Trophoblast cell (in vitro differentiated cells and primary cell): ENCODE measurements around the gene MCCC1.

Experiments used
- DNase-seq, 2 donors: peaks; one replicate each; pipeline ENCODE4 v3.0.0-alpha.2; 2016
- H2AFZ ChIP-seq: 2 replicates; pipeline ENCODE4 v1.6.1; 2013; ENCODE audit warnings: low read length, moderate library complexity, mild to moderate bottlenecking; ENCODE audit not compliant: insufficient read depth, poor library complexity
- H2AK5ac ChIP-seq: 2 replicates; pipeline ENCODE4 v1.6.1; 2013; ENCODE audit warnings: mild to moderate bottlenecking, low read length
- H2BK120ac ChIP-seq: 2 replicates; pipeline ENCODE4 v1.6.1; 2013; ENCODE audit warnings: low read length, mild to moderate bottlenecking, moderate library complexity; ENCODE audit not compliant: insufficient read depth, poor library complexity
- H2BK12ac ChIP-seq: 2 replicates; pipeline ENCODE4 v1.6.1; 2013; ENCODE audit warnings: mild to moderate bottlenecking, low read length, moderate library complexity
- H2BK5ac ChIP-seq: 2 replicates; pipeline ENCODE4 v1.6.1; 2013; ENCODE audit warnings: low read length, low read depth, moderate library complexity, mild to moderate bottlenecking; ENCODE audit not compliant: poor library complexity
- H3K14ac ChIP-seq: 2 replicates; pipeline ENCODE4 v1.6.1; 2013; ENCODE audit warnings: mild to moderate bottlenecking, low read length
- H3K18ac ChIP-seq: 2 replicates; pipeline ENCODE4 v1.6.1; 2013; ENCODE audit warnings: mild to moderate bottlenecking, low read length
- H3K23ac ChIP-seq: 2 replicates; pipeline ENCODE4 v1.6.1; 2013; ENCODE audit warnings: low read length
- H3K27ac ChIP-seq: 2 replicates; pipeline ENCODE4 v1.5.1; 2013; ENCODE audit warnings: low read depth, mild to moderate bottlenecking, inconsistent platforms, low read length, moderate library complexity
- H3K27me3 ChIP-seq: 2 replicates; pipeline ENCODE4 v1.6.1; 2013; ENCODE audit warnings: inconsistent platforms, mild to moderate bottlenecking, low read length, moderate library complexity; ENCODE audit not compliant: insufficient read depth
- H3K36me3 ChIP-seq, 2 experiments: 1 replicate in 1 of 2; 2 replicates in 1 of 2; pipeline ENCODE4 v1.6.1; 2013; ENCODE audit warnings: low read length in 2 of 2, mild to moderate bottlenecking in 2 of 2, moderate library complexity in 1 of 2; ENCODE audit not compliant: insufficient read depth in 2 of 2, control insufficient read depth in 1 of 2
- H3K4ac ChIP-seq: 2 replicates; pipeline ENCODE4 v1.6.1; 2013; ENCODE audit warnings: low read depth, mild to moderate bottlenecking, low read length, moderate library complexity
- H3K4me1 ChIP-seq, 2 experiments: 1 replicate in 1 of 2; 2 replicates in 1 of 2; pipeline ENCODE4 v1.6.1; 2013; ENCODE audit warnings: low read length in 2 of 2, mild to moderate bottlenecking in 2 of 2, moderate library complexity in 1 of 2; ENCODE audit not compliant: insufficient read depth in 2 of 2, control insufficient read depth in 1 of 2
- H3K4me2 ChIP-seq: 2 replicates; pipeline ENCODE4 v1.6.1; 2013; ENCODE audit warnings: inconsistent platforms, mild to moderate bottlenecking, low read length, moderate library complexity
- H3K4me3 ChIP-seq: 2 replicates; pipeline ENCODE4 v1.5.1; 2013; ENCODE audit warnings: mild to moderate bottlenecking, low read depth, low read length, inconsistent platforms
- H3K79me1 ChIP-seq: one replicate; pipeline ENCODE4 v1.6.1; 2013; ENCODE audit warnings: low read length
- H3K79me2 ChIP-seq: 2 replicates; pipeline ENCODE4 v1.6.1; 2013; ENCODE audit warnings: low read length, mild to moderate bottlenecking; ENCODE audit not compliant: control insufficient read depth, insufficient read depth, poor library complexity
- H3K9ac ChIP-seq: 2 replicates; pipeline ENCODE4 v1.6.1; 2013; ENCODE audit warnings: mild to moderate bottlenecking, low read length
- H3K9me3 ChIP-seq: 2 replicates; pipeline ENCODE4 v1.6.1; 2013; ENCODE audit warnings: low read depth, mild to moderate bottlenecking, control low read depth, inconsistent platforms, low read length; ENCODE audit not compliant: insufficient read depth
- H4K12ac ChIP-seq: 2 replicates; pipeline ENCODE4 v1.6.1; 2013; ENCODE audit warnings: low read depth, mild to moderate bottlenecking, low read length, moderate library complexity
- H4K8ac ChIP-seq: 2 replicates; pipeline ENCODE4 v1.6.1; 2013; ENCODE audit warnings: low read depth, mild to moderate bottlenecking, low read length, moderate library complexity
- H4K91ac ChIP-seq: one replicate; pipeline ENCODE4 v1.6.1; 2013; ENCODE audit warnings: low read depth, mild to moderate bottlenecking, low read length, moderate library complexity
- WGBS: extraction: QIAGEN DNeasy Blood & Tissue Kit; methylation state at CpG from one replicate; pipeline ENCODE4 v1.1.7; 2013; ENCODE audit warnings: missing lambda C conversion rate; ENCODE audit not compliant: insufficient read length, insufficient coverage; ENCODE audit errors: extremely low coverage; 5-methylcytosine and 5-hydroxymethylcytosine counted together

The MCCC1 gene

GRCh38 chr3:183044547-183045229, 54.6 kb downstream of the MCCC1 start:
- Histone ChIP-seq H3K9me3 (no peaks in the 10 kb centered on the region), H4K12ac (no peak overlapping the region), H3K9ac (no peak overlapping the region), H4K91ac (no peak overlapping the region), H2BK12ac (no peak overlapping the region), H2BK120ac (no peak overlapping the region), H2BK5ac (no peak overlapping the region), H3K27me3 (no peaks in the 10 kb centered on the region), H2AFZ (no peak overlapping the region), H3K14ac (no peak overlapping the region), H3K4me1 (peaks cover 1 to 5% of the 10 kb centered on the region in 2 experiments), H3K18ac (no peak overlapping the region), H3K4me3 (no peak overlapping the region), H3K79me2 (no peaks in the 10 kb centered on the region), H3K4me2 (no peak overlapping the region), H3K79me1 (no peaks in the 10 kb centered on the region), H3K36me3 (peaks cover 7 to 12% of the 10 kb centered on the region in 2 experiments), H3K4ac (no peak overlapping the region), H4K8ac (no peak overlapping the region), H3K27ac (no peak overlapping the region), H3K23ac (no peak overlapping the region), H2AK5ac (no peak overlapping the region)
- DNase-seq: no peak
- no CpG with 5 or more reads among the region's 11 CpGs for WGBS

- no CpG with 5 or more reads among the region's 12 CpGs for WGBS
Measured at GRCh38 chr3:183038757-183039156, 60.5 kb downstream of the MCCC1 start.

GRCh38 chr3:183038221-183038620, 61.1 kb downstream of the MCCC1 start:
- Histone ChIP-seq H2BK12ac (no peak overlapping the region), H4K8ac (no peak overlapping the region), H3K79me1 (no peaks in the 10 kb centered on the region), H3K14ac (no peak overlapping the region), H3K79me2 (no peaks in the 10 kb centered on the region), H2BK5ac (no peak overlapping the region), H2AK5ac (no peak overlapping the region), H3K27me3 (no peaks in the 10 kb centered on the region), H3K4me1 (peaks cover 0 to 8% of the 10 kb centered on the region in 2 experiments), H4K12ac (no peak overlapping the region), H3K18ac (no peak overlapping the region), H3K9me3 (no peaks in the 10 kb centered on the region), H4K91ac (no peak overlapping the region), H3K27ac (no peak overlapping the region), H3K4me3 (no peak overlapping the region), H3K36me3 (peaks cover 10 to 14% of the 10 kb centered on the region in 2 experiments), H2BK120ac (no peak overlapping the region), H3K4ac (no peak overlapping the region), H3K4me2 (no peak overlapping the region), H3K23ac (no peak overlapping the region), H3K9ac (no peak overlapping the region), H2AFZ (no peak overlapping the region)
- WGBS: no CpG with 5 or more reads among the region's 2 CpGs
- no peak for DNase-seq

More at GRCh38 chr3:183038757-183039156, 60.5 kb downstream of the MCCC1 start:
- Histone ChIP-seq H2BK12ac (no peak overlapping the region), H2BK5ac (no peak overlapping the region), H3K9me3 (no peaks in the 10 kb centered on the region), H4K12ac (no peak overlapping the region), H3K14ac (no peak overlapping the region), H3K27ac (no peak overlapping the region), H2AK5ac (no peak overlapping the region), H4K91ac (no peak overlapping the region), H3K27me3 (no peaks in the 10 kb centered on the region), H3K4me1 (peaks cover 0 to 8% of the 10 kb centered on the region in 2 experiments), H2AFZ (no peak overlapping the region), H3K4me3 (no peak overlapping the region), H3K9ac (no peak overlapping the region), H3K4me2 (no peak overlapping the region), H2BK120ac (no peak overlapping the region), H3K36me3 (peaks cover 10 to 16% of the 10 kb centered on the region in 2 experiments), H3K18ac (no peak overlapping the region), H3K79me2 (no peaks in the 10 kb centered on the region), H4K8ac (no peak overlapping the region), H3K4ac (no peak overlapping the region), H3K79me1 (no peaks in the 10 kb centered on the region), H3K23ac (no peak overlapping the region)
- DNase-seq: no peak

GRCh38 chr3:183033746-183034145, 65.5 kb downstream of the MCCC1 start:
- H3K9ac ChIP-seq: no peak overlapping the region
- DNase-seq: no peak
- H3K4me1 ChIP-seq: peaks cover 0 to 2% of the 10 kb centered on the region in 2 experiments
- no peak overlapping the region for H3K23ac ChIP-seq
- H3K79me2 ChIP-seq: no peaks in the 10 kb centered on the region
- H2AK5ac ChIP-seq: no peak overlapping the region
- H3K4ac ChIP-seq: no peak overlapping the region
- H3K18ac ChIP-seq: no peak overlapping the region
- no peak overlapping the region for H2BK5ac ChIP-seq
- no peak overlapping the region for H2BK120ac ChIP-seq
- H3K9me3 ChIP-seq: no peaks in the 10 kb centered on the region
- no peak overlapping the region for H4K91ac ChIP-seq
- no peak overlapping the region for H4K8ac ChIP-seq
- peaks cover 13 to 14% of the 10 kb centered on the region in 2 experiments for H3K36me3 ChIP-seq
- H3K27ac ChIP-seq: no peak overlapping the region
- no peaks in the 10 kb centered on the region for H3K27me3 ChIP-seq
- no peak overlapping the region for H2BK12ac ChIP-seq
- no CpG with 5 or more reads among the region's 2 CpGs for WGBS
- H3K4me2 ChIP-seq: no peak overlapping the region
- no peak overlapping the region for H4K12ac ChIP-seq
- H3K4me3 ChIP-seq: no peak overlapping the region
- H3K79me1 ChIP-seq: no peaks in the 10 kb centered on the region
- H2AFZ ChIP-seq: no peak overlapping the region
- H3K14ac ChIP-seq: no peak overlapping the region
